ENCODE results near the gene PKD2L1. TPM values are rescaled to one million over a fixed set of nuclear protein-coding genes. Genes with fewer than 3 reads are reported as not detected.

The PKD2L1 gene
- total and polyA plus RNA-seq, 2 experiments from 2014 or later, result not detected

DNA sequence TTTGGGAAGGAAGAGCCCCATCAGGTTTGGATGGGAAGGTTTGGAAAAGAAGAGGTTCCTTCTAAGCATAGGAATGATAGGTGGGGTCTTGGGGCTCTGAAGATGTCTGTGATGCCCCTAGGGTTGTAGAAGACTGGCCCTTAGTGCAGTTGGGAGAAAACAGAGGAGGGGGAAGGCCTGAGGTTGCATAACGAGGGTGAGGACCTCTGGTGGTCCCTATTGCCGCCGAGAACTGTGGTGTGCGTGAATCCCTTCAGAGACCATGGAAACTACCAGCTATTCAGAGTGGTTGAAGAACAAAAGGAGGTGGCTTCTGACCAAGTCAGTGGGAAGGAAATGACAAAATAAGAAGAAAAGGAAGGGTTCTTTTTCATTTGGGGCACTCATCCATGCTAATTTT is 3.1 kb upstream of the PKD2L1 start:
- Histone ChIP-seq H3K36me3 (no peaks in the 10 kb centered on the region), H3K27me3 (peaks cover 18% of the 10 kb centered on the region), H3K9me3 (ENCODE audit: low read depth) (no peaks in the 10 kb centered on the region), H3K4me3 (no peak overlapping the region), H3K27ac (no peak overlapping the region), H3K4me1 (ENCODE audit: low read depth) (no peaks in the 10 kb centered on the region)
- no peak for DNase-seq (ENCODE audit: low read depth in 1 of 2, low spot score in 1 of 2)
- TF ChIP-seq, protein P1, sequence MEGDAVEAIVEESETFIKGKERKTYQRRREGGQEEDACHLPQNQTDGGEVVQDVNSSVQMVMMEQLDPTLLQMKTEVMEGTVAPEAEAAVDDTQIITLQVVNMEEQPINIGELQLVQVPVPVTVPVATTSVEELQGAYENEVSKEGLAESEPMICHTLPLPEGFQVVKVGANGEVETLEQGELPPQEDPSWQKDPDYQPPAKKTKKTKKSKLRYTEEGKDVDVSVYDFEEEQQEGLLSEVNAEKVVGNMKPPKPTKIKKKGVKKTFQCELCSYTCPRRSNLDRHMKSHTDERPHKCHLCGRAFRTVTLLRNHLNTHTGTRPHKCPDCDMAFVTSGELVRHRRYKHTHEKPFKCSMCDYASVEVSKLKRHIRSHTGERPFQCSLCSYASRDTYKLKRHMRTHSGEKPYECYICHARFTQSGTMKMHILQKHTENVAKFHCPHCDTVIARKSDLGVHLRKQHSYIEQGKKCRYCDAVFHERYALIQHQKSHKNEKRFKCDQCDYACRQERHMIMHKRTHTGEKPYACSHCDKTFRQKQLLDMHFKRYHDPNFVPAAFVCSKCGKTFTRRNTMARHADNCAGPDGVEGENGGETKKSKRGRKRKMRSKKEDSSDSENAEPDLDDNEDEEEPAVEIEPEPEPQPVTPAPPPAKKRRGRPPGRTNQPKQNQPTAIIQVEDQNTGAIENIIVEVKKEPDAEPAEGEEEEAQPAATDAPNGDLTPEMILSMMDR (IDR thresholded peaks at IDR 0.05; ENCODE audit: low read depth, low read length), result no peak

DNA sequence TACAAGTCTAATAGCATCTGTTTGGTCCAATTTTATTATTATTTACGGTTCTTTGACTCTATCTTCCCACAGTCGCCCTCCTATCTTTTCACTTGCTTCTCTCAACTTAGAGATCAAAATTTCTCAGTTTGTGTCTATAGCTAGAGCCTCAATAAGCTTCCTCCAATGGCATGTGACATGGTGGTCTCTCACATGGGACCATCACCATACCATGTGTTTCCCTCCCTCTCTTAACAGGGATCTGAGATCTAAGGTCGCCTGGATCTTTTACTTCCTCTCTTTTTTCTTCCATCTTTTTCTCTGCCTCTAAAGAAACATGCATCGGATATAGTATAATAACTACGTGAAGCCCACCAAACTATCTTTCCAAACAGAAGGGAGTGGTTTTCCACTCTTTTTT is 1.8 kb downstream of the PKD2L1 start:
- no peak for DNase-seq (ENCODE audit: low read depth in 1 of 2, low spot score in 1 of 2)
- H3K4me3 ChIP-seq, result no peak overlapping the region
- H3K4me1 ChIP-seq (ENCODE audit: low read depth), result no peaks in the 10 kb centered on the region
- H3K27ac ChIP-seq, result no peak overlapping the region
- peaks cover 18% of the 10 kb centered on the region for H3K27me3 ChIP-seq
- TF ChIP-seq, protein P1 (IDR thresholded peaks at IDR 0.05; ENCODE audit: low read depth, low read length), result no peak
- H3K9me3 ChIP-seq (ENCODE audit: low read depth), result no peaks in the 10 kb centered on the region
- H3K36me3 ChIP-seq, result no peaks in the 10 kb centered on the region

DNA sequence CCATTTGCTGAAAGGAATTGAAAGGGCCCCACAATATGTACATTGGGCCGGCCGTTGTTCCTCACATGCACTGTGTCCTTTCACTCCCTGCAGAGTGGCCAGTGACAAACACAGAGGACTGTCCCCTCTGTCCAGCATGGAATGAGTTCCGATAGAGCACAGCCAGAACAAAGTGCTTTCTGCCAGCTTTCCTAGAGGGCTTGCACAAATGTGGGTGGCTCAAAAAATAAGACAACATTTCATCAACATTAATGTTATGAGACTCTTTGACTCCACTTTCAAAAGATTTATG is 2.4 kb downstream of the PKD2L1 start:
- no peaks in the 10 kb centered on the region for H3K4me1 ChIP-seq (ENCODE audit: low read depth)
- no peaks in the 10 kb centered on the region for H3K36me3 ChIP-seq
- peaks cover 18% of the 10 kb centered on the region for H3K27me3 ChIP-seq
- TF ChIP-seq, protein P1 (IDR thresholded peaks at IDR 0.05; ENCODE audit: low read depth, low read length), result no peak
- no peaks in the 10 kb centered on the region for H3K9me3 ChIP-seq (ENCODE audit: low read depth)
- H3K4me3 ChIP-seq, result no peak overlapping the region
- H3K27ac ChIP-seq, result no peak overlapping the region
- no peak for DNase-seq (ENCODE audit: low read depth in 1 of 2, low spot score in 1 of 2)

DNA sequence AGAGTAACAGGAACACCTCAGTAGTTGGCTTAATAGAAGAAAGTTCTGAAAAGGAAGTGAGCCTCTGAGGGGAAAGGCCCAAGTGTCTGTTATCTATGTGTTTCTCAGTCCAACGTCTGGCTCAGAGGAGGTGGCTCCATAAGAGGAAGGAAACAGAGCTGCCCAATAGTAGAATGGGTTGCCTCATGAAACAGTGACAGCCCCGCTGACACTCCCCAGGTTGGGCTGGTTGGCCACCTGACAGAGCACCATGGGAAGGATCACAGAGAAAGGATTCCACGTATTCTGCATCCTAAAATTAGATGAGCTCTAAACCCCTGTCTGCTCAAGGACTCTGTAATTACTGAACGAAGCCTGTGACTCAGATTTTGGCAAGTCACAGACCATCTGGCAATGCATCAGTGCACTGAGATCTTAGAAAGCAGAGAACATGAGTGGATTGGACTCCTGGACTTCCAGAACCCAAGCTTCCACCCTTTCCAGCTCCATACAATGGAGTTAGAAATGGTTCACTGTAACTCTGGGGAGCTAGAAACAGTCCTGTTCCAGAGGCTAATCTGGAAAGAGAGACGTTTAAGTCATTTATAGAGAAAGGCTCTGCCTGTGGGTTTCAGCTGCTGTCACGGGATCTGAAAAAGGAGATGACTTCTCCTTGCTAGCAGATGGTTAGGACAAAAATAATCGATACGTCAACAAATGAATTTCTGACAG is 2.9 kb downstream of the PKD2L1 start:
- no peak overlapping the region for H3K27ac ChIP-seq
- no peak overlapping the region for H3K4me3 ChIP-seq
- peak in 1 of 2 donors; percentile 34 for DNase-seq (ENCODE audit: low read depth in 1 of 2, low spot score in 1 of 2)
- no peaks in the 10 kb centered on the region for H3K4me1 ChIP-seq (ENCODE audit: low read depth)
- TF ChIP-seq, protein P1 (IDR thresholded peaks at IDR 0.05; ENCODE audit: low read depth, low read length), result no peak
- H3K9me3 ChIP-seq (ENCODE audit: low read depth), result no peaks in the 10 kb centered on the region
- peaks cover 18% of the 10 kb centered on the region for H3K27me3 ChIP-seq
- no peaks in the 10 kb centered on the region for H3K36me3 ChIP-seq

DNA sequence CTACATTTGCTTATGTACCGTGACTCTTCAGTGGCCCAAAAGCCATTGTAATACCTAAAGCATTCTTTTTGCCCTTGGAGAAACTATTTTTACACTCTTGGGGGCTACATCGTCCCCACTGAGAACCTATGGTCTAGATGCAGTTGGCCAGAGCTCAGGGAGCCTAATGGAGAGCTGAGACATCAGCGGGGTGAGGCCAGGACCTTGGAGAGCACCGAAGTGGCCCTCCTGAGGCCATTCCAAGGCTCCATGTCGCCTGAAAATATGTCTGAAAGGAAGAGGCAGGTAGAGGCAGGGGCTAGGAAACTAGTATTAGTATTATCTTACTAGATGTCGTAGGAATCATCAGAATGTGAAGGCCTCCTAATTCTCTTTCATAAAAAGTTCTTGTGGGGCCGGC is 4.9 kb downstream of the PKD2L1 start:
- Histone ChIP-seq H3K9me3 (ENCODE audit: low read depth) (no peaks in the 10 kb centered on the region), H3K36me3 (no peaks in the 10 kb centered on the region), H3K4me1 (ENCODE audit: low read depth) (no peaks in the 10 kb centered on the region), H3K27me3 (peaks cover 21% of the 10 kb centered on the region), H3K4me3 (no peak overlapping the region), H3K27ac (no peak overlapping the region)
- TF ChIP-seq, protein P1 (IDR thresholded peaks at IDR 0.05; ENCODE audit: low read depth, low read length), result no peak
- peak in 1 of 2 donors; percentile 74 for DNase-seq (ENCODE audit: low read depth in 1 of 2, low spot score in 1 of 2)

Measured in cardiac muscle cell (in vitro differentiated cells and primary cell).